Measurements from ENCODE around the gene ZBTB18.

Gene ZBTB18

GRCh38 chr1:244092293-244092963, 41.3 kb downstream of the ZBTB18 start:
- DNase-seq, result no peak
- no peak overlapping the region for H3K27ac ChIP-seq (ENCODE audit: insufficient read depth in 1 of 2, low read depth in 1 of 2, low read length in 2 of 2, poor library complexity in 1 of 2, severe bottlenecking in 2 of 2)
- POLR2A ChIA-PET, result no interaction called here

GRCh38 chr1:244092964-244093638, 42.0 kb downstream of the ZBTB18 start:
- ChIA-PET CTCF (no interaction called here), POLR2A (no interaction called here)
- Histone ChIP-seq H3K27ac (ENCODE audit: insufficient read depth in 1 of 2, low read depth in 1 of 2, low read length in 2 of 2, poor library complexity in 1 of 2, severe bottlenecking in 2 of 2) (no peak overlapping the region), H3K9me3 (ENCODE audit: control extremely low read depth in 1 of 5, control insufficient read depth in 4 of 5, insufficient read depth in 2 of 5, low read depth in 1 of 5, low read length in 4 of 5) (no peaks in the 10 kb centered on the region), H3K4me3 (ENCODE audit: control insufficient read depth in 1 of 7, extremely low read depth in 1 of 7, insufficient read depth in 4 of 7, low read depth in 2 of 7, low read length in 6 of 7) (no peak overlapping the region), H3K27me3 (replicated peaks in 2 of 5; ENCODE audit: control insufficient read depth in 4 of 5, insufficient read depth in 5 of 5, low read length in 4 of 5) (no peaks in the 10 kb centered on the region), H3K4me1 (ENCODE audit: control extremely low read depth in 1 of 4, control insufficient read depth in 4 of 4, insufficient read depth in 4 of 4, low read length in 3 of 4) (peaks cover 0 to 6% (median 0%) of the 10 kb centered on the region in 4 experiments), H3K36me3 (ENCODE audit: control insufficient read depth in 4 of 4, insufficient read depth in 4 of 4, low read length in 3 of 4) (no peaks in the 10 kb centered on the region)
- 86% methylated on average over 11 of the region's 11 CpGs for WGBS (ENCODE audit: insufficient coverage)
- DNase-seq, result no peak

More at GRCh38 chr1:244092293-244092963, 41.3 kb downstream of the ZBTB18 start:
- CTCF ChIA-PET, result no interaction called here
- no peaks in the 10 kb centered on the region for H3K27me3 ChIP-seq (replicated peaks in 2 of 5; ENCODE audit: control insufficient read depth in 4 of 5, insufficient read depth in 5 of 5, low read length in 4 of 5)
- no peaks in the 10 kb centered on the region for H3K9me3 ChIP-seq (ENCODE audit: control extremely low read depth in 1 of 5, control insufficient read depth in 4 of 5, insufficient read depth in 2 of 5, low read depth in 1 of 5, low read length in 4 of 5)
- 97% methylated on average over 4 of the region's 6 CpGs for WGBS (ENCODE audit: insufficient coverage)
- no peaks in the 10 kb centered on the region for H3K36me3 ChIP-seq (ENCODE audit: control insufficient read depth in 4 of 4, insufficient read depth in 4 of 4, low read length in 3 of 4)
- H3K4me3 ChIP-seq (ENCODE audit: control insufficient read depth in 1 of 7, extremely low read depth in 1 of 7, insufficient read depth in 4 of 7, low read depth in 2 of 7, low read length in 6 of 7), result no peak overlapping the region
- H3K4me1 ChIP-seq (ENCODE audit: control extremely low read depth in 1 of 4, control insufficient read depth in 4 of 4, insufficient read depth in 4 of 4, low read length in 3 of 4), result peaks cover 0 to 6% (median 0%) of the 10 kb centered on the region in 4 experiments

- WGBS (ENCODE audit: insufficient coverage), result 85% methylated on average over 8 of the region's 9 CpGs
- Histone ChIP-seq H3K27me3 (replicated peaks in 2 of 5; ENCODE audit: control insufficient read depth in 4 of 5, insufficient read depth in 5 of 5, low read length in 4 of 5) (no peaks in the 10 kb centered on the region), H3K4me1 (ENCODE audit: control extremely low read depth in 1 of 4, control insufficient read depth in 4 of 4, insufficient read depth in 4 of 4, low read length in 3 of 4) (peaks cover 0 to 7% (median under 1%) of the 10 kb centered on the region in 4 experiments), H3K9me3 (ENCODE audit: control extremely low read depth in 1 of 5, control insufficient read depth in 4 of 5, insufficient read depth in 2 of 5, low read depth in 1 of 5, low read length in 4 of 5) (no peaks in the 10 kb centered on the region), H3K36me3 (ENCODE audit: control insufficient read depth in 4 of 4, insufficient read depth in 4 of 4, low read length in 3 of 4) (no peaks in the 10 kb centered on the region), H3K27ac (ENCODE audit: insufficient read depth in 1 of 2, low read depth in 1 of 2, low read length in 2 of 2, poor library complexity in 1 of 2, severe bottlenecking in 2 of 2) (no peak overlapping the region), H3K4me3 (ENCODE audit: control insufficient read depth in 1 of 7, extremely low read depth in 1 of 7, insufficient read depth in 4 of 7, low read depth in 2 of 7, low read length in 6 of 7) (no peak overlapping the region)
- ChIA-PET CTCF (no interaction called here), POLR2A (no interaction called here)
- peak in 2 of 3 donors; percentile 37 to 53 for DNase-seq
Measured at GRCh38 chr1:244094880-244095528, 43.9 kb downstream of the ZBTB18 start.

GRCh38 chr1:244095529-244095911, 44.4 kb downstream of the ZBTB18 start:
- H3K27ac ChIP-seq (ENCODE audit: insufficient read depth in 1 of 2, low read depth in 1 of 2, low read length in 2 of 2, poor library complexity in 1 of 2, severe bottlenecking in 2 of 2), result no peak overlapping the region
- 100% methylated on average over 2 of the region's 4 CpGs for WGBS (ENCODE audit: insufficient coverage)
- ChIA-PET CTCF (no interaction called here), POLR2A (no interaction called here)
- H3K9me3 ChIP-seq (ENCODE audit: control extremely low read depth in 1 of 5, control insufficient read depth in 4 of 5, insufficient read depth in 2 of 5, low read depth in 1 of 5, low read length in 4 of 5), result no peaks in the 10 kb centered on the region
- H3K4me3 ChIP-seq (ENCODE audit: control insufficient read depth in 1 of 7, extremely low read depth in 1 of 7, insufficient read depth in 4 of 7, low read depth in 2 of 7, low read length in 6 of 7), result no peak overlapping the region
- H3K4me1 ChIP-seq (ENCODE audit: control extremely low read depth in 1 of 4, control insufficient read depth in 4 of 4, insufficient read depth in 4 of 4, low read length in 3 of 4), result peaks cover 3 to 12% (median 5%) of the 10 kb centered on the region in 4 experiments
- no peaks in the 10 kb centered on the region for H3K27me3 ChIP-seq (replicated peaks in 2 of 5; ENCODE audit: control insufficient read depth in 4 of 5, insufficient read depth in 5 of 5, low read length in 4 of 5)
- DNase-seq, result no peak
- H3K36me3 ChIP-seq (ENCODE audit: control insufficient read depth in 4 of 4, insufficient read depth in 4 of 4, low read length in 3 of 4), result no peaks in the 10 kb centered on the region

GRCh38 chr1:244096066-244096610, 45.1 kb downstream of the ZBTB18 start:
- Histone ChIP-seq H3K36me3 (ENCODE audit: control insufficient read depth in 4 of 4, insufficient read depth in 4 of 4, low read length in 3 of 4) (no peaks in the 10 kb centered on the region), H3K27me3 (replicated peaks in 2 of 5; ENCODE audit: control insufficient read depth in 4 of 5, insufficient read depth in 5 of 5, low read length in 4 of 5) (no peaks in the 10 kb centered on the region), H3K27ac (ENCODE audit: insufficient read depth in 1 of 2, low read depth in 1 of 2, low read length in 2 of 2, poor library complexity in 1 of 2, severe bottlenecking in 2 of 2) (no peak overlapping the region), H3K4me1 (ENCODE audit: control extremely low read depth in 1 of 4, control insufficient read depth in 4 of 4, insufficient read depth in 4 of 4, low read length in 3 of 4) (peaks cover 9 to 17% (median 10%) of the 10 kb centered on the region in 4 experiments), H3K9me3 (ENCODE audit: control extremely low read depth in 1 of 5, control insufficient read depth in 4 of 5, insufficient read depth in 2 of 5, low read depth in 1 of 5, low read length in 4 of 5) (no peaks in the 10 kb centered on the region), H3K4me3 (ENCODE audit: control insufficient read depth in 1 of 7, extremely low read depth in 1 of 7, insufficient read depth in 4 of 7, low read depth in 2 of 7, low read length in 6 of 7) (no peak overlapping the region)
- POLR2A ChIA-PET, result no interaction called here
- CTCF ChIA-PET, result no interaction called here
- 98% methylated on average over 8 of the region's 13 CpGs for WGBS (ENCODE audit: insufficient coverage)
- DNase-seq, result no peak

- Histone ChIP-seq H3K4me1 (ENCODE audit: control extremely low read depth in 1 of 4, control insufficient read depth in 4 of 4, insufficient read depth in 4 of 4, low read length in 3 of 4) (peaks cover 11 to 23% (median 13%) of the 10 kb centered on the region in 4 experiments), H3K4me3 (ENCODE audit: control insufficient read depth in 1 of 7, extremely low read depth in 1 of 7, insufficient read depth in 4 of 7, low read depth in 2 of 7, low read length in 6 of 7) (no peak overlapping the region), H3K27ac (ENCODE audit: insufficient read depth in 1 of 2, low read depth in 1 of 2, low read length in 2 of 2, poor library complexity in 1 of 2, severe bottlenecking in 2 of 2) (no peak overlapping the region), H3K27me3 (replicated peaks in 2 of 5; ENCODE audit: control insufficient read depth in 4 of 5, insufficient read depth in 5 of 5, low read length in 4 of 5) (no peaks in the 10 kb centered on the region), H3K9me3 (ENCODE audit: control extremely low read depth in 1 of 5, control insufficient read depth in 4 of 5, insufficient read depth in 2 of 5, low read depth in 1 of 5, low read length in 4 of 5) (no peaks in the 10 kb centered on the region), H3K36me3 (ENCODE audit: control insufficient read depth in 4 of 4, insufficient read depth in 4 of 4, low read length in 3 of 4) (no peaks in the 10 kb centered on the region)
- CTCF ChIA-PET, result no interaction called here
- POLR2A ChIA-PET, result no interaction called here
- WGBS (ENCODE audit: insufficient coverage), result 94% methylated on average over 6 of the region's 9 CpGs
- DNase-seq, result no peak
Measured at GRCh38 chr1:244096691-244097090, 45.6 kb downstream of the ZBTB18 start.

All from common myeloid progenitor, CD34-positive (primary cell).